ENCODE results near the gene TMEM217.

DNA sequence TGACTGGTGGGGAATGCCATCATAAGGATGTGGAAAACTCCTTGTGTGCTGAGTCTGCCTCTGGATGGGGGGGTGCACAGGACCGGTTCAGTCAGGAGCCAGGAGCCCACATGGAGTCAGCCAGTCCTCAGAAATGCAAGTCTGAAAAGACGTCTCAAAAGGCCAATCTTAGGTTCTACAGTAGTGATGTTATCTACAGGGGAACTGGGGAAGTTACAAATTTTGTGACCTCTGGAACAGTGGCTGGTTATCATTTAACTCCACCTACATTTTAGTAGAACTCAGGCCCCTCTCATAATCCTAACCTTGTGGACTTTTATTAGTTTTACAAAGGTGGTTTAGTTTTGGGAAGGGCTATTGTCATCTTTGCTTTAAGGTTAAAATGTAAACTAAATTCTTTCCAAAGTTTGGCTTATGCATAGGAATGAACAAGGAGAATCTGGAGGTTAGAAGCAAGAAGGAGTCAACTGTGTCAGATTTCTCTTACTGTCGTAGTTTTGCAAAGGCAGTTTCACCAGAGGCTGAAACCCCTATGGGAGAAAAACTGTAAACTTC, 14.1 kb downstream of the TMEM217 start:
- no peak for TF ChIP-seq POLR2A (IDR thresholded peaks at IDR 0.05)
- TF ChIP-seq, protein P1, sequence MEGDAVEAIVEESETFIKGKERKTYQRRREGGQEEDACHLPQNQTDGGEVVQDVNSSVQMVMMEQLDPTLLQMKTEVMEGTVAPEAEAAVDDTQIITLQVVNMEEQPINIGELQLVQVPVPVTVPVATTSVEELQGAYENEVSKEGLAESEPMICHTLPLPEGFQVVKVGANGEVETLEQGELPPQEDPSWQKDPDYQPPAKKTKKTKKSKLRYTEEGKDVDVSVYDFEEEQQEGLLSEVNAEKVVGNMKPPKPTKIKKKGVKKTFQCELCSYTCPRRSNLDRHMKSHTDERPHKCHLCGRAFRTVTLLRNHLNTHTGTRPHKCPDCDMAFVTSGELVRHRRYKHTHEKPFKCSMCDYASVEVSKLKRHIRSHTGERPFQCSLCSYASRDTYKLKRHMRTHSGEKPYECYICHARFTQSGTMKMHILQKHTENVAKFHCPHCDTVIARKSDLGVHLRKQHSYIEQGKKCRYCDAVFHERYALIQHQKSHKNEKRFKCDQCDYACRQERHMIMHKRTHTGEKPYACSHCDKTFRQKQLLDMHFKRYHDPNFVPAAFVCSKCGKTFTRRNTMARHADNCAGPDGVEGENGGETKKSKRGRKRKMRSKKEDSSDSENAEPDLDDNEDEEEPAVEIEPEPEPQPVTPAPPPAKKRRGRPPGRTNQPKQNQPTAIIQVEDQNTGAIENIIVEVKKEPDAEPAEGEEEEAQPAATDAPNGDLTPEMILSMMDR (IDR thresholded peaks at IDR 0.05): no peak
